ENCODE results near the gene PCDHGA4. TPM values are rescaled to one million over a fixed set of nuclear protein-coding genes. Genes with fewer than 3 reads are reported as not detected.
"Not testable (repeated sequence)": the region's sequence is repeated elsewhere in the genome, so short reads cannot be mapped to it uniquely, and the experiment has no call there.

The PCDHGA4 gene
- polyA plus RNA-seq, 4 donors = 2.1 to 3.0 (median 2.5) TPM

- no peak for DNase-seq (ENCODE audit: low read depth in 4 of 4, low spot score in 2 of 4)
Measured at GRCh38 chr5:141382469-141383294, 27.9 kb downstream of the PCDHGA4 start, which contains the start of gene PCDHGA7. TSS of gene PCDHGA7 (plus strand) at chr5:141382742. CDS start at chr5:141382900, 158 bp downstream.

GRCh38 chr5:141383345-141383744, 28.5 kb downstream of the PCDHGA4 start:
- DNase-seq (ENCODE audit: low read depth in 4 of 4, low spot score in 2 of 4) = no peak

- DNase-seq (ENCODE audit: low read depth in 4 of 4, low spot score in 2 of 4) = no peak
Measured at GRCh38 chr5:141384471-141385267, 29.8 kb downstream of the PCDHGA4 start.

GRCh38 chr5:141387557-141388311, 32.9 kb downstream of the PCDHGA4 start, which contains the start of gene PCDHGB4:
TSS of gene PCDHGB4 (plus strand) at chr5:141387698. CDS start at chr5:141387885, 187 bp downstream.
- DNase-seq (ENCODE audit: low read depth in 4 of 4, low spot score in 2 of 4) = not testable (repeated sequence)

DNA sequence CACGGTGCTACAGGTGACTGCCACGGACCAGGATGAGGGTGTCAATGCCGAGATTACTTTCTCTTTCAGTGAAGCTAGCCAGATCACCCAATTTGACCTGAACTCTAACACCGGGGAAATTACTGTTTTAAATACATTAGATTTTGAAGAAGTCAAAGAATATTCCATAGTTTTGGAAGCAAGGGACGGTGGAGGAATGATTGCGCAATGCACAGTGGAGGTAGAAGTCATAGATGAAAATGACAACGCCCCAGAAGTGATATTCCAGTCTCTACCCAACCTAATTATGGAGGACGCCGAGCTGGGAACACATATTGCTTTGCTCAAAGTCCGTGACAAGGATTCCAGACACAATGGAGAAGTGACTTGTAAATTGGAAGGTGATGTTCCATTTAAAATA, 33.8 kb downstream of the PCDHGA4 start:
- DNase-seq (ENCODE audit: low read depth in 4 of 4, low spot score in 2 of 4) = no peak

GRCh38 chr5:141389153-141390042, 34.6 kb downstream of the PCDHGA4 start:
- no peak for DNase-seq (ENCODE audit: low read depth in 4 of 4, low spot score in 2 of 4)

GRCh38 chr5:141392429-141393198, 37.8 kb downstream of the PCDHGA4 start, which contains the start of gene PCDHGA8:
TSS of gene PCDHGA8 (plus strand) at chr5:141392633. CDS start at chr5:141392814, 181 bp downstream.
- DNase-seq (ENCODE audit: low read depth in 4 of 4, low spot score in 2 of 4) = no peak

GRCh38 chr5:141393267-141393666, 38.4 kb downstream of the PCDHGA4 start:
- no peak for DNase-seq (ENCODE audit: low read depth in 4 of 4, low spot score in 2 of 4)

GRCh38 chr5:141394401-141395187, 39.8 kb downstream of the PCDHGA4 start:
- DNase-seq (ENCODE audit: low read depth in 4 of 4, low spot score in 2 of 4) = not testable (repeated sequence)

DNA sequence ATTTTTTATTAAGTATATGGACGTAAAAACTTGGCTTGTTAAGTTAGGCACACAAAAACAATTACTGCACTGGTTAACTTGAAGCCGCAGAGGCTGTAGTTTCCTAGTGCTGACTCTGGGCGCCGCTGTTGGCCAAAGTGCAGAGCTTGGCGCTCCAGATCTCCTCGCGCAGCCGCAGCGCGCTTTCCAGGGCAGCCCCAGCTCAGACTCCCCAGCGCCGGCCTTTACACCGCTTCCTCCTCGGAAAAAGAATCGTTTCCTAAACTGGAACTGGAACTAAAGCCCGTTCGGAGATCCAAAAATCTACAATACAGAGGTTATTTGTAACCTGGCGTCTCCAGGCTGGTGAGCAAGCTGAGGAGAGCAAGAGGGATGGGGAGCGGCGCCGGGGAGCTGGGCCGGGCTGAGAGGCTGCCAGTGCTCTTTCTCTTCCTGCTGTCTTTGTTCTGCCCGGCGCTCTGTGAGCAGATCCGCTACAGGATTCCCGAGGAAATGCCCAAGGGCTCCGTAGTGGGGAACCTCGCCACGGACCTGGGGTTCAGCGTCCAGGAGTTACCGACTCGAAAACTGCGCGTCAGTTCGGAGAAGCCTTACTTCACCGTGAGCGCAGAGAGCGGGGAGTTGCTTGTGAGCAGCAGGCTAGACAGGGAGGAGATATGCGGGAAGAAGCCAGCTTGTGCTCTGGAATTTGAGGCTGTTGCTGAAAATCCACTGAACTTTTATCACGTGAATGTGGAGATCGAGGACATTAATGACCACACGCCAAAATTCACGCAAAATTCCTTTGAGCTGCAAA, 43.1 kb downstream of the PCDHGA4 start, which contains the start of gene PCDHGB5:
PCDHGB5 (plus strand) TSS at position 192 of the 796 bp plus-strand sequence; CDS start at position 373, 181 bp downstream.
- not testable (repeated sequence) for DNase-seq (ENCODE audit: low read depth in 4 of 4, low spot score in 2 of 4)

- DNase-seq (ENCODE audit: low read depth in 4 of 4, low spot score in 2 of 4) = no peak
Measured at GRCh38 chr5:141398608-141399007, 43.8 kb downstream of the PCDHGA4 start.

GRCh38 chr5:141399555-141400258, 44.9 kb downstream of the PCDHGA4 start:
- no peak for DNase-seq (ENCODE audit: low read depth in 4 of 4, low spot score in 2 of 4)

DNA sequence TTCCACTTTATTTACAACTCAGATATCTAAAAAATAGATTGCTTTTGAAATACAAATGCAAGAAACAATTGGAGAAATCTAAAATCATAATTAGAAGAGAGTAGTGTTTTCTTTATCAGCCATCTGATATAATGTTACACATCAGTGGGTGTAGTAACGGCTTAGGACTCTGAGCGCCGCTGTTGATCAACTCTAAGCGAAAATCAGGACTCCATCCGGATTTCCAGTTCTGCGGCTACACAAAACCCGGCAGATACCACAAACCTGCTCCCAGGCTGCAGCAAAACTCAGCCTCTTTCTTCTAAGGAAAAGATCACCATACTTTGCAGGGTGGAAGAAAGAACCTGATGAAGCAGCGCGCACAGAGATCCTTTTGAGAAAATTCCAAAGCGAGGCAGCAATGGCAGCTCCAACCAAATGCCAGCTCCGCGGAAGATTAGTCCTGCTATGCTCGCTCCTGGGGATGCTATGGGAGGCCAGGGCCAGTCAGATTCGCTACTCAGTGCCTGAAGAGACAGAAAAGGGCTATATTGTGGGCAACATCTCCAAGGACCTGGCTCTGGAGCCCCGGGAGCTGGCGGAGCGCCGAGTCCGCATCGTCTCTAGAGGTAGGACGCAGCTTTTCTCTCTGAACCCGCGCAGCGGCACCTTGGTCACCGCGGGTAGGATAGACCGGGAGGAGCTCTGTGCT, 47.9 kb downstream of the PCDHGA4 start, which contains the start of gene PCDHGA9:
PCDHGA9 (plus strand) TSS at position 226 of the 691 bp plus-strand sequence; CDS start at position 401, 175 bp downstream.
- DNase-seq (ENCODE audit: low read depth in 4 of 4, low spot score in 2 of 4) = no peak

- DNase-seq (ENCODE audit: low read depth in 4 of 4, low spot score in 2 of 4) = no peak
Measured at GRCh38 chr5:141403387-141403786, 48.6 kb downstream of the PCDHGA4 start.

All from left renal cortex interstitium (tissue), 4 donors.